HG03354 (cell line): ENCODE results near the gene DIPK2B.

ENCODE experiments used
- ATAC-seq: cut with Tn5 transposase; IDR thresholded peaks from one replicate; pipeline ENCODE4 v1.9.1; 2021; ENCODE audit warnings: mild to moderate bottlenecking; ENCODE audit not compliant: unreplicated experiment, poor library complexity, severe bottlenecking

DIPK2B gene

GRCh38 chrX:45164995-45165394 is 35.7 kb downstream of the DIPK2B start:
- no peak for ATAC-seq

- no peak for ATAC-seq
Measured at GRCh38 chrX:45164021-45164621, 36.6 kb downstream of the DIPK2B start.

- ATAC-seq, result no peak
Measured at GRCh38 chrX:45157647-45158046, 43.0 kb downstream of the DIPK2B start.

GRCh38 chrX:45154462-45154861 is 46.2 kb downstream of the DIPK2B start:
- ATAC-seq, result no peak

- ATAC-seq, result no peak
Measured at GRCh38 chrX:45154033-45154360, 46.7 kb downstream of the DIPK2B start.
